ENCODE results near the gene SLC16A2.

- TF ChIP-seq USF2 (IDR thresholded peaks at IDR 0.05; ENCODE audit: borderline replicate concordance, low read depth, low read length), result no peak
- TF ChIP-seq YY1 (IDR thresholded peaks at IDR 0.05; ENCODE audit: low read depth, low read length), result no peak
- TF ChIP-seq CHD1 (IDR thresholded peaks at IDR 0.05; ENCODE audit: low read depth, low read length), result no peak
- no peak for TF ChIP-seq HDAC2 (IDR thresholded peaks at IDR 0.05)
- TF ChIP-seq CTCF (IDR thresholded peaks at IDR 0.05 in 2 of 3, conservative IDR thresholded peaks at IDR 0.05 in 1 of 3; ENCODE audit: control insufficient read depth in 2 of 3, extremely low read depth in 1 of 3, insufficient read depth in 1 of 3, low read depth in 3 of 3, low read length in 3 of 3), result no peak
- TF ChIP-seq ZNF24 (IDR thresholded peaks at IDR 0.05), result no peak
- no peak for TF ChIP-seq TAF1 (IDR thresholded peaks at IDR 0.05; ENCODE audit: borderline replicate concordance, low read depth, low read length)
- TF ChIP-seq TCF3 (IDR thresholded peaks at IDR 0.05; ENCODE audit: borderline replicate concordance, insufficient read depth, low read depth, low read length), result no peak
- no peak for TF ChIP-seq NRF1 (conservative IDR thresholded peaks at IDR 0.05; ENCODE audit: low read depth, low read length)
- no peak for TF ChIP-seq ESRRA (IDR thresholded peaks at IDR 0.05; ENCODE audit: low read length)
- no peak for TF ChIP-seq SIX5 (IDR thresholded peaks at IDR 0.05; ENCODE audit: low read depth, low read length, severe bottlenecking)
- no peak for TF ChIP-seq PBX3 (IDR thresholded peaks at IDR 0.05; ENCODE audit: insufficient replicate concordance, low read depth, low read length)
- no peak for TF ChIP-seq EP300 (IDR thresholded peaks at IDR 0.05; ENCODE audit: borderline replicate concordance in 1 of 2, control insufficient read depth in 1 of 2, low read depth in 2 of 2, low read length in 2 of 2)
- TF ChIP-seq STAT1 (conservative IDR thresholded peaks at IDR 0.05), result no peak
These were observed 103.8 kb downstream of the SLC16A2 start for GRCh38 chrX:74525116-74525515.
